ENCODE results near the gene ALDH1A1.

GRCh38 chr9:72981433-72981832 lies 28.6 kb upstream of the ALDH1A1 start:
- TF ChIP-seq, protein P1, sequence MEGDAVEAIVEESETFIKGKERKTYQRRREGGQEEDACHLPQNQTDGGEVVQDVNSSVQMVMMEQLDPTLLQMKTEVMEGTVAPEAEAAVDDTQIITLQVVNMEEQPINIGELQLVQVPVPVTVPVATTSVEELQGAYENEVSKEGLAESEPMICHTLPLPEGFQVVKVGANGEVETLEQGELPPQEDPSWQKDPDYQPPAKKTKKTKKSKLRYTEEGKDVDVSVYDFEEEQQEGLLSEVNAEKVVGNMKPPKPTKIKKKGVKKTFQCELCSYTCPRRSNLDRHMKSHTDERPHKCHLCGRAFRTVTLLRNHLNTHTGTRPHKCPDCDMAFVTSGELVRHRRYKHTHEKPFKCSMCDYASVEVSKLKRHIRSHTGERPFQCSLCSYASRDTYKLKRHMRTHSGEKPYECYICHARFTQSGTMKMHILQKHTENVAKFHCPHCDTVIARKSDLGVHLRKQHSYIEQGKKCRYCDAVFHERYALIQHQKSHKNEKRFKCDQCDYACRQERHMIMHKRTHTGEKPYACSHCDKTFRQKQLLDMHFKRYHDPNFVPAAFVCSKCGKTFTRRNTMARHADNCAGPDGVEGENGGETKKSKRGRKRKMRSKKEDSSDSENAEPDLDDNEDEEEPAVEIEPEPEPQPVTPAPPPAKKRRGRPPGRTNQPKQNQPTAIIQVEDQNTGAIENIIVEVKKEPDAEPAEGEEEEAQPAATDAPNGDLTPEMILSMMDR (IDR thresholded peaks at IDR 0.05), result no peak
- TF ChIP-seq EZH2 (IDR thresholded peaks at IDR 0.05), result no peak
- TF ChIP-seq EZH2phosphoT487 (IDR thresholded peaks at IDR 0.05), result no peak

Measured in neural progenitor cell (in vitro differentiated cells).